CD14-positive monocyte (primary cell): ENCODE data around the gene ANK2. TPM values are rescaled to one million over a fixed set of nuclear protein-coding genes. Genes with fewer than 3 reads are reported as not detected.

Source experiments
- DNase-seq, 3 donors: peaks; one replicate each; pipeline ENCODE4 v3.0.0-alpha.2; 2011 to 2022
- H2AFZ ChIP-seq: 2 replicates; pipeline ENCODE4 v1.6.0; 2012; ENCODE audit warnings: mild to moderate bottlenecking, low read depth, low read length, inconsistent platforms; ENCODE audit not compliant: insufficient read depth, poor library complexity, severe bottlenecking
- H3K27ac ChIP-seq, 2 donors: 1 replicate in 1 of 2; 2 replicates in 1 of 2; pipeline ENCODE4 v1.5.1; 2012 to 2013; ENCODE audit warnings: low read length in 2 of 2, control low read depth in 1 of 2, inconsistent platforms in 1 of 2, low read depth in 1 of 2, mild to moderate bottlenecking in 1 of 2
- H3K27me3 ChIP-seq, 2 donors: one replicate each; pipeline versions ENCODE4 v1.6.0 to v1.6.1; 2011 to 2013; ENCODE audit warnings: low read length in 2 of 2; ENCODE audit not compliant: control insufficient read depth in 2 of 2, insufficient read depth in 2 of 2
- H3K36me3 ChIP-seq, 2 donors: replicated peaks in 1 of 2; 1 replicate in 1 of 2; 2 replicates in 1 of 2; pipeline versions ENCODE4 v1.5.1 to v1.6.1; 2012 to 2013; ENCODE audit warnings: low read length in 2 of 2, control low read depth in 1 of 2, inconsistent platforms in 1 of 2, mild to moderate bottlenecking in 1 of 2; ENCODE audit not compliant: insufficient read depth in 2 of 2, control insufficient read depth in 1 of 2
- H3K4me1 ChIP-seq, 2 donors: 1 replicate in 1 of 2; 2 replicates in 1 of 2; pipeline versions ENCODE4 v1.5.1 to v1.6.1; 2012 to 2013; ENCODE audit warnings: low read length in 2 of 2, control low read depth in 1 of 2, inconsistent platforms in 1 of 2, mild to moderate bottlenecking in 1 of 2, moderate library complexity in 1 of 2; ENCODE audit not compliant: insufficient read depth in 2 of 2, control insufficient read depth in 1 of 2
- H3K4me2 ChIP-seq: replicated peaks from 2 replicates; pipeline ENCODE3; 2012; ENCODE audit warnings: low read length, moderate library complexity, mild to moderate bottlenecking; ENCODE audit not compliant: poor library complexity, severe bottlenecking; ENCODE audit errors: extremely low read depth
- H3K4me3 ChIP-seq, 3 experiments: fragments of 200-600 bp in 1 of 3; sonication (generic) in 1 of 3; replicated peaks in 1 of 3; 1 replicate in 2 of 3; 2 replicates in 1 of 3; pipeline ENCODE4 v1.5.1; 2011 to 2013; ENCODE audit warnings: low read length in 3 of 3, mild to moderate bottlenecking in 3 of 3, control low read depth in 2 of 3, low read depth in 2 of 3, inconsistent platforms in 1 of 3, moderate library complexity in 1 of 3
- H3K79me2 ChIP-seq: 2 replicates; pipeline ENCODE4 v1.6.0; 2012; ENCODE audit warnings: mild to moderate bottlenecking, control low read depth, inconsistent platforms, low read length, moderate library complexity; ENCODE audit not compliant: insufficient read depth
- H3K9ac ChIP-seq: 2 replicates; pipeline ENCODE4 v1.6.0; 2017; ENCODE audit warnings: low read length, mild to moderate bottlenecking; ENCODE audit not compliant: insufficient read depth, poor library complexity, severe bottlenecking
- H3K9me3 ChIP-seq, 2 donors: replicated peaks in 1 of 2; 1 replicate in 1 of 2; 2 replicates in 1 of 2; pipeline versions ENCODE4 v1.5.1 to v1.6.1; 2012 to 2013; ENCODE audit warnings: low read length in 2 of 2, control low read depth in 1 of 2; ENCODE audit not compliant: control insufficient read depth in 1 of 2, insufficient read depth in 1 of 2
- H4K20me1 ChIP-seq: 2 replicates; pipeline ENCODE4 v1.6.0; 2012; ENCODE audit warnings: mild to moderate bottlenecking, low read length, control low read depth, moderate library complexity; ENCODE audit not compliant: insufficient read depth
- H3K27ac Mint-ChIP-seq, 7 donors: one replicate each; pipeline ENCODE4 v1.8.0; 2020; ENCODE audit warnings: mild to moderate bottlenecking in 7 of 7, mixed read lengths in 7 of 7, moderate library complexity in 6 of 7, inconsistent platforms in 2 of 7
- H3K27me3 Mint-ChIP-seq, 3 donors: one replicate each; pipeline ENCODE4 v1.8.0; 2021 to 2022; ENCODE audit warnings: low read depth in 3 of 3, mild to moderate bottlenecking in 3 of 3, mixed read lengths in 3 of 3, moderate library complexity in 3 of 3, inconsistent platforms in 1 of 3
- H3K36me3 Mint-ChIP-seq, 2 donors: one replicate each; pipeline ENCODE4 v1.8.0; 2020; ENCODE audit warnings: mixed read lengths in 2 of 2, inconsistent platforms in 1 of 2, mild to moderate bottlenecking in 1 of 2
- H3K4me1 Mint-ChIP-seq: one replicate; pipeline ENCODE4 v1.8.0; 2020; ENCODE audit warnings: mild to moderate bottlenecking, mixed read lengths
- H3K4me3 Mint-ChIP-seq, 2 donors: one replicate each; pipeline ENCODE4 v1.8.0; 2020; ENCODE audit warnings: mild to moderate bottlenecking in 2 of 2, mixed read lengths in 2 of 2, moderate library complexity in 1 of 2
- H3K9me3 Mint-ChIP-seq, 7 donors: one replicate each; pipeline ENCODE4 v1.8.0; 2020 to 2022; ENCODE audit warnings: mixed read lengths in 7 of 7, mild to moderate bottlenecking in 6 of 7, moderate library complexity in 6 of 7, inconsistent platforms in 2 of 7
- CTCF ChIP-seq: fragments of 200-600 bp; IDR thresholded peaks from one replicate; pipeline ENCODE4 v1.8.0; 2022; ENCODE audit warnings: antibody characterized with exemption, mild to moderate bottlenecking
- WGBS: methylation state at CpG from one replicate; pipeline ENCODE4 v1.1.5; 2013; ENCODE audit warnings: missing lambda C conversion rate; ENCODE audit not compliant: insufficient coverage; 5-methylcytosine and 5-hydroxymethylcytosine counted together
- intact Hi-C, 2 donors: fragments of 100-400 bp; cut with micrococcal nuclease; formaldehyde crosslinking; loops; one replicate each; pipeline versions ENCODE4 v1.15.0 to v1.15.1; 2023
- polyA plus RNA-seq, 3 donors: library from polyadenylated mRNA; depleted of rRNA in 1 of 3; unstranded in 2 of 3; stranded (reverse) in 1 of 3; fragments of 300-500 nt in 2 of 3; fragments of >200 nt in 1 of 3; fragmentation: Illumina TruSeq in 2 of 3; gene quantifications; 1 replicate in 2 of 3; 2 replicates in 1 of 3; pipeline ENCODE4 v1.2.3, GENCODE V29; 2012 to 2021

The ANK2 gene
- polyA plus RNA-seq, 3 donors: not detected

DNA sequence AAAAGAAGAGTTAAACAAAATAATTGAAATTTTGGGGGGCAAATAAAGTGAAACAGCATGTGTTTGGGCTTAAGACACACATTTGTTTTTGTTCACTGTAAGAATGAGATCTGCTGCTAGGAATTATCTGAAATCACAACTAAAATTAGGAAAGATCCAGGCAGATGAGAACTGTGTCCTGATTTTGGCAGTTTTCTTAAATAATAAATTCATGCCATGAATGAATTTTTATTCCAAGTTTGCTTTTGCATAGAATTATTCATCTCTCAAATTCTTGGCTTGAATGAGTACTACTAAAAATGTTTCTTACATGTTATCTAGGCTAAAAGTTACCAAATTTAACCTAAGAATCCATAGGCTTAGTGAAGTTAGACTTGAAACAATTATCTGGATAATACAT lies 321.7 kb downstream of the ANK2 start:
- Histone ChIP-seq H3K9me3 (no peaks in the 10 kb centered on the region), H4K20me1 (no peaks in the 10 kb centered on the region), H3K79me2 (no peaks in the 10 kb centered on the region), H3K27ac (no peak overlapping the region), H3K9ac (no peak overlapping the region), H3K4me3 (no peak overlapping the region), H3K36me3 (no peaks in the 10 kb centered on the region), H3K27me3 (no peaks in the 10 kb centered on the region), H3K4me2 (no peak overlapping the region), H3K4me1 (no peaks in the 10 kb centered on the region), H2AFZ (no peak overlapping the region)
- DNase-seq: no peak
- TF ChIP-seq CTCF: no peak
- intact Hi-C loops: no loop called here
- H3K4me1 Mint-ChIP-seq: no peaks in the 10 kb centered on the region
- no peaks in the 10 kb centered on the region for H3K27me3 Mint-ChIP-seq
- no peak overlapping the region for H3K27ac Mint-ChIP-seq
- H3K36me3 Mint-ChIP-seq: no peaks in the 10 kb centered on the region
- H3K9me3 Mint-ChIP-seq: peaks cover 0 to 2% (median 0%) of the 10 kb centered on the region in 7 donors
- H3K4me3 Mint-ChIP-seq: no peak overlapping the region

- H3K9ac ChIP-seq: no peak overlapping the region
- H3K36me3 ChIP-seq: no peaks in the 10 kb centered on the region
- no peaks in the 10 kb centered on the region for H3K27me3 ChIP-seq
- no peaks in the 10 kb centered on the region for H4K20me1 ChIP-seq
- H3K9me3 ChIP-seq: no peaks in the 10 kb centered on the region
- Mint-ChIP-seq H3K4me1 (no peaks in the 10 kb centered on the region), H3K4me3 (no peak overlapping the region), H3K9me3 (no peaks in the 10 kb centered on the region), H3K36me3 (no peaks in the 10 kb centered on the region), H3K27me3 (no peaks in the 10 kb centered on the region), H3K27ac (no peak overlapping the region)
- no peak overlapping the region for H3K27ac ChIP-seq
- TF ChIP-seq CTCF: no peak
- no CpG with 5 or more reads among the region's 1 CpG for WGBS
- no peak overlapping the region for H2AFZ ChIP-seq
- no peak overlapping the region for H3K4me2 ChIP-seq
- intact Hi-C loops: no loop called here
- no peak for DNase-seq
- no peaks in the 10 kb centered on the region for H3K79me2 ChIP-seq
- no peak overlapping the region for H3K4me3 ChIP-seq
- no peaks in the 10 kb centered on the region for H3K4me1 ChIP-seq
Observed at GRCh38 chr4:113375964-113376666, 326.7 kb downstream of the ANK2 start.
